PC-3 (cell line): ENCODE measurements around the gene RNF7. TPM values are rescaled to one million over a fixed set of nuclear protein-coding genes. Genes with fewer than 3 reads are reported as not detected.

Experiments used
- ATAC-seq: fragments of 200-7000 bp; cut with Tn5 transposase; 2 replicates; pipeline ENCODE4 v1.9.1; 2020; ENCODE audit warnings: mild to moderate bottlenecking, moderate library complexity
- BruUV-seq: library from RNA; stranded (reverse); fragments of 400-500 nt; replicated peaks from 2 replicates; lab custom pipeline; 2021; lab: Mats Ljungman, UMichigan
- CTCF ChIA-PET: fragments of 300-600 bp; sonication (Branson Sonifier 250); formaldehyde crosslinking; loops from one replicate; lab custom pipeline; 2022; ENCODE audit warnings: antibody characterized with exemption; lab: Charles Lee
- POLR2A ChIA-PET: fragments of 300-600 bp; sonication (Branson Sonifier 250); formaldehyde crosslinking; loops from one replicate; lab custom pipeline; 2022; ENCODE audit warnings: antibody characterized with exemption; ENCODE audit not compliant: unreplicated experiment; lab: Charles Lee
- DNase-seq: peaks from one replicate; pipeline ENCODE4 v3.0.0-alpha.2; 2015
- H2AFZ ChIP-seq: fragments of 300-600 bp; sonication (generic); 2 replicates; pipeline ENCODE4 v1.6.0; 2016; ENCODE audit warnings: antibody characterized with exemption, low read length
- H3F3A ChIP-seq: fragments of 300-600 bp; sonication (generic); one replicate; pipeline ENCODE4 v1.6.0; 2017; ENCODE audit warnings: antibody characterized with exemption, low read length, control low read depth, mild to moderate bottlenecking; ENCODE audit not compliant: unreplicated experiment
- H3K27ac ChIP-seq: fragments of 300-600 bp; sonication (generic); 2 replicates; pipeline ENCODE4 v1.5.1; 2016; ENCODE audit warnings: mild to moderate bottlenecking, low read length
- H3K27me3 ChIP-seq: fragments of 300-600 bp; sonication (generic); 2 replicates; pipeline ENCODE4 v1.6.1; 2016; ENCODE audit warnings: low read length, mixed read lengths
- H3K36me3 ChIP-seq: fragments of 300-600 bp; sonication (generic); 2 replicates; pipeline ENCODE4 v1.6.1; 2016; ENCODE audit warnings: low read depth, mixed run types, low read length, mixed read lengths
- H3K4me1 ChIP-seq: fragments of 300-600 bp; sonication (generic); 2 replicates; pipeline ENCODE4 v1.5.1; 2016; ENCODE audit warnings: low read length; ENCODE audit not compliant: insufficient read depth
- H3K4me2 ChIP-seq: fragments of 300-600 bp; sonication (generic); 2 replicates; pipeline ENCODE4 v1.6.0; 2016; ENCODE audit warnings: low read length
- H3K4me3 ChIP-seq: fragments of 300-600 bp; sonication (generic); 2 replicates; pipeline ENCODE4 v1.5.1; 2016; ENCODE audit warnings: mild to moderate bottlenecking, low read length, mixed read lengths
- H3K79me2 ChIP-seq: fragments of 300-600 bp; sonication (generic); 2 replicates; pipeline ENCODE4 v1.6.1; 2017; ENCODE audit warnings: low read length, mixed read lengths
- H3K9ac ChIP-seq: fragments of 300-600 bp; sonication (generic); 2 replicates; pipeline ENCODE4 v1.6.0; 2016; ENCODE audit warnings: mild to moderate bottlenecking, low read length
- H3K9me2 ChIP-seq: fragments of 300-600 bp; sonication (generic); replicated peaks from 2 replicates; pipeline ENCODE4 v1.6.1; 2016; ENCODE audit warnings: mixed run types, low read length, mixed read lengths
- H3K9me3 ChIP-seq: fragments of 300-600 bp; sonication (generic); 2 replicates; pipeline ENCODE4 v1.6.1; 2016; ENCODE audit warnings: low read length, mixed read lengths
- H4K20me1 ChIP-seq: fragments of 300-600 bp; sonication (generic); 2 replicates; pipeline ENCODE4 v1.6.1; 2016; ENCODE audit warnings: low read length, mixed read lengths
- EZH2 ChIP-seq: fragments of 300-600 bp; sonication (generic); IDR thresholded peaks from one replicate; pipeline ENCODE4 v1.6.1; 2017; ENCODE audit warnings: antibody characterized with exemption, mild to moderate bottlenecking, low read length; ENCODE audit not compliant: unreplicated experiment
- EZH2phosphoT487 ChIP-seq: fragments of 300-600 bp; sonication (generic); IDR thresholded peaks from 2 replicates; pipeline ENCODE4 v1.6.1; 2018; ENCODE audit warnings: mild to moderate bottlenecking, antibody characterized with exemption, low read length, borderline replicate concordance
- intact Hi-C: fragments of 100-400 bp; cut with micrococcal nuclease; formaldehyde crosslinking; loops from 2 replicates; pipeline ENCODE4 v1.9.0; 2023
- total RNA-seq: library from RNA; depleted of rRNA; stranded (reverse); fragments of >200 nt; gene quantifications from 2 replicates; pipeline ENCODE4 v1.2.3, GENCODE V29; 2014; rRNA removed
- TF ChIP-seq, protein P1 (sequence below): fragments of 300-600 bp; sonication (generic); conservative IDR thresholded peaks from 2 replicates; pipeline ENCODE4 v1.5.1; 2017; ENCODE audit warnings: antibody characterized with exemption, low read depth, mild to moderate bottlenecking, low read length

RNF7 gene
- total RNA-seq, 1 experiment from 2014 or later, result 42.9 TPM

DNA sequence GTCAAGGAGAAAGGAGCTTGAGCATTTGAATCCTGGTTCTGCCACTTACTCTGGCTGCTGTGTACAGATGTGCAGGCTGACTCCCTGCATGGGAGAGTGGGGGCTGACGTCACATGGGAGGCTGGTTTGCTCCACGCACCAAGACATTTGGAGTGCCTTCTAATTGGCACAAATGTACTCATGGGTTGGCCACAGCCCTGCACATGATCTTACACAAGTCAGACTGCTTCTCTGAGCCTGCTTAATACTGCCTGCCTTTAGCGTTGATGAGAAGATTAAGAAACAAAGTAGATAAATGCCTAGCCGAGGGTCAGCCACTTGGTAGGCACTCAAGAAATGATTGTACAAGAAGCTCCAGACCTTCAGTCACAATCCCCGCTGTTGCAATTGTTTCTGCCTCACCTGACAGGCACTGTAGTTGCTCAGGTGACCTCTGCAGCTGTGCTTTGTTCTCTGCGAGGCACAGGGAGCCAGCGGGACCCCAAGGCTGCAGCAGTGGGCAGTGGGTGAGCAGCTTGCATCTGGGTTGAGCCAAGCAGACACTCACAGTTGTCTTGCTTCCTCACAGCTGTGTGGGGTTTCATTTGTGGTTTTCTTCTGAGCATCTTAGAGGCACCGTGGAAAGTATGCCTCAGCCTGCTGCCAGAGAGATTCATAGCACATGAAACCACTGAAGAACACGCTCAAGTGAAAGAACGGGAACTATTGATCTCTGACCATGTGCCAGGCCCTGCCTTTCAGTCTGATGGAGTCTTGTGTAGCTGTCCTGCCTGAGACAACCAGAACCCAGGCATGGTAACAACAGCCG, 58.2 kb downstream of the RNF7 start:
- no peak for TF ChIP-seq EZH2phosphoT487
- TF ChIP-seq, protein P1, sequence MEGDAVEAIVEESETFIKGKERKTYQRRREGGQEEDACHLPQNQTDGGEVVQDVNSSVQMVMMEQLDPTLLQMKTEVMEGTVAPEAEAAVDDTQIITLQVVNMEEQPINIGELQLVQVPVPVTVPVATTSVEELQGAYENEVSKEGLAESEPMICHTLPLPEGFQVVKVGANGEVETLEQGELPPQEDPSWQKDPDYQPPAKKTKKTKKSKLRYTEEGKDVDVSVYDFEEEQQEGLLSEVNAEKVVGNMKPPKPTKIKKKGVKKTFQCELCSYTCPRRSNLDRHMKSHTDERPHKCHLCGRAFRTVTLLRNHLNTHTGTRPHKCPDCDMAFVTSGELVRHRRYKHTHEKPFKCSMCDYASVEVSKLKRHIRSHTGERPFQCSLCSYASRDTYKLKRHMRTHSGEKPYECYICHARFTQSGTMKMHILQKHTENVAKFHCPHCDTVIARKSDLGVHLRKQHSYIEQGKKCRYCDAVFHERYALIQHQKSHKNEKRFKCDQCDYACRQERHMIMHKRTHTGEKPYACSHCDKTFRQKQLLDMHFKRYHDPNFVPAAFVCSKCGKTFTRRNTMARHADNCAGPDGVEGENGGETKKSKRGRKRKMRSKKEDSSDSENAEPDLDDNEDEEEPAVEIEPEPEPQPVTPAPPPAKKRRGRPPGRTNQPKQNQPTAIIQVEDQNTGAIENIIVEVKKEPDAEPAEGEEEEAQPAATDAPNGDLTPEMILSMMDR, result no peak
- no peak for TF ChIP-seq EZH2
- Histone ChIP-seq H3K9me2 (no peaks in the 10 kb centered on the region), H3K36me3 (no peaks in the 10 kb centered on the region), H2AFZ (no peak overlapping the region), H3K27ac (no peak overlapping the region), H3K4me2 (no peak overlapping the region), H3K79me2 (no peaks in the 10 kb centered on the region), H3F3A (no peaks in the 10 kb centered on the region), H3K27me3 (no peaks in the 10 kb centered on the region), H3K9ac (no peak overlapping the region), H4K20me1 (no peaks in the 10 kb centered on the region), H3K9me3 (no peaks in the 10 kb centered on the region), H3K4me3 (no peak overlapping the region), H3K4me1 (no peaks in the 10 kb centered on the region)
- ATAC-seq (no peak), DNase-seq (no peak)
- intact Hi-C loops, result no loop called here
- no TSS peak for BruUV-seq
- ChIA-PET CTCF (no interaction called here), POLR2A (interaction anchor here (0.8 kb wide), 1 partner anchor 11 kb away, joined by 5 read pairs; no protein-coding TSS in a partner anchor)

Other genes starting within 250 kb of the RNF7 start
- 0.12 TPM in 1 of 2 replicates, not detected in the other for gene GRK7, start 25.1 kb downstream of the RNF7 start, total RNA-seq
- gene ATP1B3, start 138.3 kb downstream of the RNF7 start, total RNA-seq, result 20.2 and 20.6 TPM in 2 replicates